Trophoblast cell (in vitro differentiated cells and primary cell): ENCODE measurements around the gene TXNL4B.
"Not testable (repeated sequence)": the region's sequence is repeated elsewhere in the genome, so short reads cannot be mapped to it uniquely, and the experiment has no call there.

ENCODE experiments used
- DNase-seq, 2 donors: peaks; one replicate each; pipeline ENCODE4 v3.0.0-alpha.2; 2016
- H2AFZ ChIP-seq: 2 replicates; pipeline ENCODE4 v1.6.1; 2013; ENCODE audit warnings: low read length, moderate library complexity, mild to moderate bottlenecking; ENCODE audit not compliant: insufficient read depth, poor library complexity
- H2AK5ac ChIP-seq: 2 replicates; pipeline ENCODE4 v1.6.1; 2013; ENCODE audit warnings: mild to moderate bottlenecking, low read length
- H2BK120ac ChIP-seq: 2 replicates; pipeline ENCODE4 v1.6.1; 2013; ENCODE audit warnings: low read length, mild to moderate bottlenecking, moderate library complexity; ENCODE audit not compliant: insufficient read depth, poor library complexity
- H2BK12ac ChIP-seq: 2 replicates; pipeline ENCODE4 v1.6.1; 2013; ENCODE audit warnings: mild to moderate bottlenecking, low read length, moderate library complexity
- H2BK5ac ChIP-seq: 2 replicates; pipeline ENCODE4 v1.6.1; 2013; ENCODE audit warnings: low read length, low read depth, moderate library complexity, mild to moderate bottlenecking; ENCODE audit not compliant: poor library complexity
- H3K14ac ChIP-seq: 2 replicates; pipeline ENCODE4 v1.6.1; 2013; ENCODE audit warnings: mild to moderate bottlenecking, low read length
- H3K18ac ChIP-seq: 2 replicates; pipeline ENCODE4 v1.6.1; 2013; ENCODE audit warnings: mild to moderate bottlenecking, low read length
- H3K23ac ChIP-seq: 2 replicates; pipeline ENCODE4 v1.6.1; 2013; ENCODE audit warnings: low read length
- H3K27ac ChIP-seq: 2 replicates; pipeline ENCODE4 v1.5.1; 2013; ENCODE audit warnings: low read depth, mild to moderate bottlenecking, inconsistent platforms, low read length, moderate library complexity
- H3K27me3 ChIP-seq: 2 replicates; pipeline ENCODE4 v1.6.1; 2013; ENCODE audit warnings: inconsistent platforms, mild to moderate bottlenecking, low read length, moderate library complexity; ENCODE audit not compliant: insufficient read depth
- H3K36me3 ChIP-seq, 2 experiments: 1 replicate in 1 of 2; 2 replicates in 1 of 2; pipeline ENCODE4 v1.6.1; 2013; ENCODE audit warnings: low read length in 2 of 2, mild to moderate bottlenecking in 2 of 2, moderate library complexity in 1 of 2; ENCODE audit not compliant: insufficient read depth in 2 of 2, control insufficient read depth in 1 of 2
- H3K4ac ChIP-seq: 2 replicates; pipeline ENCODE4 v1.6.1; 2013; ENCODE audit warnings: low read depth, mild to moderate bottlenecking, low read length, moderate library complexity
- H3K4me1 ChIP-seq, 2 experiments: 1 replicate in 1 of 2; 2 replicates in 1 of 2; pipeline ENCODE4 v1.6.1; 2013; ENCODE audit warnings: low read length in 2 of 2, mild to moderate bottlenecking in 2 of 2, moderate library complexity in 1 of 2; ENCODE audit not compliant: insufficient read depth in 2 of 2, control insufficient read depth in 1 of 2
- H3K4me2 ChIP-seq: 2 replicates; pipeline ENCODE4 v1.6.1; 2013; ENCODE audit warnings: inconsistent platforms, mild to moderate bottlenecking, low read length, moderate library complexity
- H3K4me3 ChIP-seq: 2 replicates; pipeline ENCODE4 v1.5.1; 2013; ENCODE audit warnings: mild to moderate bottlenecking, low read depth, low read length, inconsistent platforms
- H3K79me1 ChIP-seq: one replicate; pipeline ENCODE4 v1.6.1; 2013; ENCODE audit warnings: low read length
- H3K79me2 ChIP-seq: 2 replicates; pipeline ENCODE4 v1.6.1; 2013; ENCODE audit warnings: low read length, mild to moderate bottlenecking; ENCODE audit not compliant: control insufficient read depth, insufficient read depth, poor library complexity
- H3K9ac ChIP-seq: 2 replicates; pipeline ENCODE4 v1.6.1; 2013; ENCODE audit warnings: mild to moderate bottlenecking, low read length
- H3K9me3 ChIP-seq: 2 replicates; pipeline ENCODE4 v1.6.1; 2013; ENCODE audit warnings: low read depth, mild to moderate bottlenecking, control low read depth, inconsistent platforms, low read length; ENCODE audit not compliant: insufficient read depth
- H4K12ac ChIP-seq: 2 replicates; pipeline ENCODE4 v1.6.1; 2013; ENCODE audit warnings: low read depth, mild to moderate bottlenecking, low read length, moderate library complexity
- H4K8ac ChIP-seq: 2 replicates; pipeline ENCODE4 v1.6.1; 2013; ENCODE audit warnings: low read depth, mild to moderate bottlenecking, low read length, moderate library complexity
- H4K91ac ChIP-seq: one replicate; pipeline ENCODE4 v1.6.1; 2013; ENCODE audit warnings: low read depth, mild to moderate bottlenecking, low read length, moderate library complexity
- WGBS: extraction: QIAGEN DNeasy Blood & Tissue Kit; methylation state at CpG from one replicate; pipeline ENCODE4 v1.1.7; 2013; ENCODE audit warnings: missing lambda C conversion rate; ENCODE audit not compliant: insufficient read length, insufficient coverage; ENCODE audit errors: extremely low coverage; 5-methylcytosine and 5-hydroxymethylcytosine counted together

TXNL4B gene

DNA sequence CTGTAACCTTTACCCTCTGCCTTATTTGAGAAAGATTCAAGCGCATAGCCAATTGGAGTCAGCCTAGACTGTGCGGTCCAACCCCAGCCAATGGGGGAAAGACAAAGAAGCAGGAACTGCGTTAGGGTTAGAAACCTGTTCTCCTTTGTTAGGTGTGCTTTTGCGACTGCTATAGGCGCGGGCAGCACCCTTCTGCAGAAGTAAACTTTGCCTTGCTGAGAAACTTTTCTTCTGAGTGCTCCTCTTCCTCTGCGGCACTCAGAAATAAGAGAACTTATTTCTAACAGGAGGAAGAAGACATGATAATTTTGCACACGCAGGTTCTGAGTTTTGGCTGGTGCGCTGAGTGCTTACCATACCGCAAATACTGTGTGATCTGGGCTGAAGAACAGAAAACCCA lies 9.0 kb downstream of the TXNL4B start:
- Histone ChIP-seq H3K79me2 (no peaks in the 10 kb centered on the region), H4K91ac (no peak overlapping the region), H2BK12ac (no peak overlapping the region), H3K14ac (no peak overlapping the region), H2BK120ac (no peak overlapping the region), H3K4me3 (no peak overlapping the region), H4K8ac (no peak overlapping the region), H3K4me2 (no peak overlapping the region), H3K9ac (no peak overlapping the region), H2BK5ac (no peak overlapping the region), H3K27ac (no peak overlapping the region), H3K23ac (no peak overlapping the region), H3K4me1 (no peaks in the 10 kb centered on the region), H3K27me3 (no peaks in the 10 kb centered on the region), H3K18ac (no peak overlapping the region), H2AK5ac (no peak overlapping the region), H4K12ac (no peak overlapping the region), H2AFZ (no peak overlapping the region), H3K9me3 (peaks cover 11% of the 10 kb centered on the region), H3K36me3 (peaks cover 16 to 25% of the 10 kb centered on the region in 2 experiments), H3K79me1 (no peaks in the 10 kb centered on the region), H3K4ac (no peak overlapping the region)
- DNase-seq = no peak
- WGBS = no CpG with 5 or more reads among the region's 10 CpGs

DNA sequence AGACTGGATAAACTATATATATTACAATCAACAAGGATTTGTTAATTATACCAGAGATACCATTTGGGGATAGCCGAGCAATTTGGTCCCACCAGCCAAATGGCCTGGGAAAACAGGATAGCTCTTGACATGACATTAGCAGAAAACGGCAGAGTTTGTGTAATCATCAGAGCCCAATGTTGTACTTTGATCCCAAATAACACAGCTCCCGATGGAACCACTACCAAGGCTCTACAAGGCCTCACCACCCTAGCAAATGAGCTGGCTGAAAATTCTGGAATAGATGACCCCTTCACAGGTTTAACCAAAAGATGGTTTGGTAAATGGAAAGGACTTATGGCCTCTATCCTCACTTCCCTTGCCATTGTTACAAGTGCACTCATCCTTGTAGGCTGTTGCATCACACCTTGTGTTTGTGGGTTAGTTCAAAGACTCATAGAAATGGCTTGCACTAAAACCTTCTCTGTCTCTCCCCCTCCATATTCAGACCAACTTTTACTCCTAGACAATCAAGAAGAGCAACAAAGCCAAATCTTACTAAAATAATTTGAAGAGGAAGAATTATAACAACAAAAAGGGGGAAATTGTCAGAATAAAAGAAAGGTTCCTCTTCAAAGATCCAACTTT lies 9.5 kb downstream of the TXNL4B start:
- H2BK5ac ChIP-seq = no peak overlapping the region
- no peak overlapping the region for H2BK120ac ChIP-seq
- no peak overlapping the region for H3K4me3 ChIP-seq
- DNase-seq = no peak
- H2AK5ac ChIP-seq = no peak overlapping the region
- peaks cover 11% of the 10 kb centered on the region for H3K9me3 ChIP-seq
- H3K79me1 ChIP-seq = no peaks in the 10 kb centered on the region
- H3K27ac ChIP-seq = no peak overlapping the region
- H3K23ac ChIP-seq = no peak overlapping the region
- H3K4ac ChIP-seq = no peak overlapping the region
- H2BK12ac ChIP-seq = no peak overlapping the region
- no peak overlapping the region for H2AFZ ChIP-seq
- no peak overlapping the region for H3K14ac ChIP-seq
- H4K8ac ChIP-seq = no peak overlapping the region
- no peak overlapping the region for H3K4me2 ChIP-seq
- H3K27me3 ChIP-seq = no peaks in the 10 kb centered on the region
- no peaks in the 10 kb centered on the region for H3K79me2 ChIP-seq
- peaks cover 16 to 22% of the 10 kb centered on the region in 2 experiments for H3K36me3 ChIP-seq
- no peak overlapping the region for H3K9ac ChIP-seq
- H4K91ac ChIP-seq = no peak overlapping the region
- no CpG with 5 or more reads among the region's 3 CpGs for WGBS
- H4K12ac ChIP-seq = no peak overlapping the region
- no peaks in the 10 kb centered on the region for H3K4me1 ChIP-seq
- H3K18ac ChIP-seq = no peak overlapping the region

DNA sequence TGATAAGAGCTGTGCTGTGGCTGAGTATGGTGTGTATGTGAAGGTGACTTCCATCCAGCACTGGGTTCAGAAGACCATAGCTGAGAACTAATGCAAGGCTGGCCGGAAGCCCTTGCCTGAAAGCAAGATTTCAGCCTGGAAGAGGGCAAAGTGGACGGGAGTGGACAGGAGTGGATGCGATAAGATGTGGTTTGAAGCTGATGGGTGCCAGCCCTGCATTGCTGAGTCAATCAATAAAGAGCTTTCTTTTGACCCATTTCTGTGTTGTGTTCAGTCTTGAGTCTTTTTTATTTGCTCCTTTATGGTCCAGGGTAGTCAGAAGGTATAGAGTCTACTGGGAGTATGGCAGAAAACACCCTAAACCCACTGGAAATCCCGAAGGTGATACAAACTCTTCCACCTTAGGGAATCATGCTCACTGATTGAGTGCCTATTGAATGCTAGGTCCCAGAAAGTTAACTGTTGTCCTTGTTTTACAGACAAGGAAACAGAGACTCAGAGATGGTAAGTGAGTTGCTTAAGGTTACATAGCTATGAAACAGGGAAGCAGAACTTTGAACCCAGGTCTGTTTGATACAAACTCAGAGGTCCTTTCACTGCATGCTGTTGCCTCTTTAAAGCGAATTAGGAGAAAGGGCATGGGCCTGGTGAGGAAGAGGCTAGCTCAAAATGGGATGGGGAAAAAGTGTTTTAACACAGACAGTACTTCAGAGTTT lies 16.3 kb downstream of the TXNL4B start:
- H3K18ac ChIP-seq, H2AK5ac ChIP-seq, H4K12ac ChIP-seq, H2BK5ac ChIP-seq, H3K27ac ChIP-seq, H3K79me2 ChIP-seq, H3K4me2 ChIP-seq, H3K9me3 ChIP-seq, H3K4me1 ChIP-seq, H2AFZ ChIP-seq, H3K14ac ChIP-seq, H3K27me3 ChIP-seq, H3K23ac ChIP-seq, H4K8ac ChIP-seq, H4K91ac ChIP-seq, H3K36me3 ChIP-seq, H3K4me3 ChIP-seq, DNase-seq, H3K79me1 ChIP-seq, H2BK12ac ChIP-seq, H2BK120ac ChIP-seq, H3K9ac ChIP-seq, H3K4ac ChIP-seq: not testable (repeated sequence)
- WGBS = no CpG with 5 or more reads among the region's 5 CpGs

DNA sequence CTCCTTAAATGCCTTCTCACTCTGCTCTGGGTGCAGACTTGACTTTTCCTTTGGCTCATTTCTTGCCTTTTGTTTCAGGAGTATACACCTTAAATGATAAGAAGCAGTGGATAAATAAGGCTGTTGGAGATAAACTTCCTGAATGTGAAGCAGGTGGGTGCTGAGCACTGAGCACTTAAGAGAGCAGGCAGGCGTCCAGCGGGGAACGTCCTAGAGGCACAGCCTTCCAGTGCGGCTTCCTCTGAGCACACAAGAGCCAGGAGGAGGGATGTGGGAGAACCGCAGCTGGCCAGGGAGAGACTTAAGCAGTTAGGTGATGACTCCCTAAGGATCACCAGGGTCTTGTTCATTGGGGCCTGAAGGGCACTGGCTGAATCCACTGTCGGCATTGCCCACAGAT lies 18.4 kb downstream of the TXNL4B start:
- not testable (repeated sequence) for H2BK120ac ChIP-seq, H3K4me1 ChIP-seq, DNase-seq, H2BK12ac ChIP-seq, H3K4ac ChIP-seq, H2AFZ ChIP-seq, H3K9ac ChIP-seq, H2AK5ac ChIP-seq, H3K36me3 ChIP-seq, H3K27me3 ChIP-seq, H4K91ac ChIP-seq, H3K4me3 ChIP-seq, H3K18ac ChIP-seq, H4K8ac ChIP-seq, H3K9me3 ChIP-seq, H3K79me2 ChIP-seq, H3K27ac ChIP-seq, H3K14ac ChIP-seq, H3K23ac ChIP-seq, H4K12ac ChIP-seq, H3K79me1 ChIP-seq, H2BK5ac ChIP-seq, H3K4me2 ChIP-seq
- no CpG with 5 or more reads among the region's 6 CpGs for WGBS
